GM19468 (cell line): ENCODE data around the gene HOXB7.

Source experiments
- ATAC-seq: cut with Tn5 transposase; IDR thresholded peaks from one replicate; pipeline ENCODE4 v1.9.1; 2021; ENCODE audit warnings: mild to moderate bottlenecking, moderate library complexity, moderate number of reproducible peaks; ENCODE audit not compliant: unreplicated experiment; ENCODE audit errors: extremely low read depth

HOXB7 gene

GRCh38 chr17:48612456-48612853, 1.6 kb upstream of the HOXB7 start:
- no peak for ATAC-seq

DNA sequence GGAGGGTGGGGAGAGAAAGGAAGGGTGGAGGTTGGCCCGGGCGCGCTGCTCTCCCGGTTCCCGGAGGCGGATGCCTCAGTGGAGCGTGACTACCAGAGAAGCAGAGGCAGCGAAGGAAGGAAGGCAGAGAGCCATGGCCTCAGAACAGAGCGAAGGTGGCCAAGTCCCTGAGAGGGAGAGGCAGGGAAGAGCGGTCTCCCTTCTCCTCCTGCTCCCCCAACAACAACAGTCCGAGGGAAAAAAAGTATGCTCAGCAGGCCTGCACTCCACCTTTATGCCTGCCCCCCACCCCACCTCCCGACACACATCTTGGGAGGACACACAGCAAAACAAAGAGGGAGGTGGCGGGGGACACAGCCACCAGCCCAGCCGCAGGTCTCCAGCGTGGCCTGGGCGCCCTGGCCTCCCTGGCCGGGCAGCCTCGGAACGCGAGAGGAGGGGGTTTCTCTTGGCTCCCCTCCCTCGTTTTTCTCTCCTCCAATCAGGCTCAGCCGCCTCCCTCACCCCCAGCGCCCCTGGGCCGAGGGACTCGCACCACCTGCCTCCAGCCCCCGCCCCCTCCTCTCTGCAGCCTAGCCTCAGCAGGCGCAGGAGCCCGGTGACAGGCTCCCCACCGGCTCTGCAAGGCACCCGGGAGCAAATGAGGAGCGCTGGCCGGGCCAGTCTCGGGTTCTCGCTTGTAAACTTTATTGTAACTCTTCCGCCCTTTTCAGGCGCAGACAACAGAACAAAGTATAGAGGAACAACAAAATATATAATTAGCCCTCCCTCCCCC, 1.1 kb upstream of the HOXB7 start:
- no peak for ATAC-seq

GRCh38 chr17:48611213-48611612, 396 bp upstream of the HOXB7 start:
- ATAC-seq, result no peak

DNA sequence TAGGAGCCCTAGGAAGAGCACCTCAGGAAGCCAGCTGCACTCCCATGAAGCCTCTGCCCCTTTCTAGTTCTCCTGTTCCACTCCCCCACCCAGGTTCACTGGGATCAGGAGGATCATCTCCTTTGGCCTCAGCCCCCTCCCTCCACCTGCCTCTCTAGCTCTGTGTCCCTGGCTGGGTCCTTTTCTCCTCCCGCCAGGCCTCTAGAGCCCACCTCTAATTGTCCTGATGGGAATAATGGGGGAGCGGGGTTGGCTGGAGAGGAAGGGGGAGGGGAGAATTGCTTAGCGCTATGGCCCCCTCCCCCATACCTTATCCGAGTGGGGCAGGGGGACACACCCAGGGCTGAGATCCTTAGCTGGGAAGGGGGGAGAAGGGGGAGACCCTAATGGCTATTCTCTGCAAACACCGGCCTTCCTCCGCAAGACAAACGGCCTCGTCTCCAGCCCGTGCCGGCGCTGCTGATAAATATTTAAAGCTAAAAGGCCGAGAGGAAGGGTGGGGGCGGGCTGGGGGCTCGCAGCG, 997 bp downstream of the HOXB7 start:
- no peak for ATAC-seq

- ATAC-seq, result no peak
These were observed 1.8 kb downstream of the HOXB7 start for GRCh38 chr17:48609033-48609432.

- no peak for ATAC-seq
These were observed 2.4 kb downstream of the HOXB7 start for GRCh38 chr17:48608494-48608834.

DNA sequence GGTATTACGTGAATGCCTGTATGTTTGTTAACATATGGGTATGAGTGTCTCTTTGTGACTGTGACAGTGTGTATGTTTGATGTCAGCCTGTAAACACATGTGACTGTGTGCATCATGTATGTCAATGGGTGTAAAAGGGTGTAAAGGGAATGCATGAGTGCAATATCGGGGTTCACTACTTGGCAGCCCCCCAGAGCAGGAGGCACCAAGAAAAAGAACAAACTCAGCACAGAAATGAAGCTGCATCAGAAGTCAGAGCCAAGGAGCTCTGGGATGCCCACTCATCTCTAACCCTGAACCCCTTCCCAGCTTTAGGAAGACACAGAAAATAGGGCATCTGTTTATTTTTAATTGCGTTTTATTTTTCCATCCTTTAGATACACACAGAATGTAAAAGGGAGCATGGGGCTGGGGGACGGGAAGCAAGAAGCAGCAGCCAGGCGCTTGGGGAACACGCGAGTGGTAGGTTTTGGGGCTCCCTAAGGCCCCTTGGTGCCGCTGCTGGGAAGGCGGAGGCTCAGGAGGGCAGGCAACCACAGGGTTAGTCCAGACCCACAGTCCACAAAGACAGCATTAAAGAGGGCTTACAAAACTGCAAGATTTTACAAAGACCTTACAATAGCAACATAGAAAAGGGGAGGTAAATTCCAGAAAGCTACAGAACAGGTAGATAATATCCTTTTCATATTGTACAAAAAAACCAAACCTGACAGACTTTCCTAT, 3.8 kb downstream of the HOXB7 start:
- ATAC-seq, result no peak

- no peak for ATAC-seq
These were observed 4.6 kb downstream of the HOXB7 start for GRCh38 chr17:48605991-48606891.

- ATAC-seq, result no peak
These were observed 5.4 kb downstream of the HOXB7 start for GRCh38 chr17:48605409-48605919.

- ATAC-seq, result no peak
These were observed 6.0 kb downstream of the HOXB7 start, which contains the start of gene HOXB6 for GRCh38 chr17:48604770-48605329. Gene HOXB6 (minus strand): TSS chr17:48604986. CDS start chr17:48598150, 6,836 bp downstream.

DNA sequence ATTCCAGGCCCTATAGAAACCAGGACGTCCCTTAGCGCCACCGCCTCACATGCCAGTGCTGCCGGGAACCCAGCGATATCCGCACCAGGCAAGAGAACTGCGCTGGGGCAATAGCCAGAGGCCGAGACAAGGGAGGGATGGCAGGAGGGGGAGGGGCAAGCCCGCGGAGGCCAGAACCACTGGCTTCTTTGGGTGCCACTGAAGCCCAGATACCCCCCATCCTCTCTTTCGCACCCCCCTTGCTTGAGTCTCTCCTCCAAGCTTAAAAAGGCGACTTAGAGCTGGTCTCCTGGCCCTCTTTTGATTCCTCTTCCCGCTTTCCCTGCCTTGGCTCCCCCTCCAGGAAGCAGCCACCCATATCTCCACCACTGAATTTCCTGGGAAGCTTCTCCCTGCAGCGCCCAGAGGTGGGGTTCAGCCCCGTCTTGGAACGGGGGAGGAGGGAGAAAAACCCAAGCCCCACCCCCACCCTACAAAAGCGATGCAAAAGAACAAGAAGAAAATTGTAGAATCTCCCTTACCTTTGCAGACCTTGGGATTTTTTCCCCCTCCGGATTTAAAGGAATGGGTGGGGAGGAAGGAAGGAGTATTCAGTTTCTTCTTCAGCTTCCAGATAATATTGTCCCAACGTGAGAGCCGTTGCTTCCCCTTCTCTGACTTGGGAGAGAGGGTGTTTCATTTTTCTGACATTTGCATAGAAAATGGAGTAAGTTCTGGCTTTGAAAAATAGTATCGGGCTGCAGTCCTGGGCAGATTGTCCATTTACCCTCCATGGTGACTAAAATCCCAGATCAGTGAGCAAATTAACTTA, 6.7 kb downstream of the HOXB7 start:
- ATAC-seq, result no peak

GRCh38 chr17:48601539-48602425, 9.0 kb downstream of the HOXB7 start:
- no peak for ATAC-seq

GRCh38 chr17:48601207-48601538, 9.6 kb downstream of the HOXB7 start:
- ATAC-seq, result no peak

DNA sequence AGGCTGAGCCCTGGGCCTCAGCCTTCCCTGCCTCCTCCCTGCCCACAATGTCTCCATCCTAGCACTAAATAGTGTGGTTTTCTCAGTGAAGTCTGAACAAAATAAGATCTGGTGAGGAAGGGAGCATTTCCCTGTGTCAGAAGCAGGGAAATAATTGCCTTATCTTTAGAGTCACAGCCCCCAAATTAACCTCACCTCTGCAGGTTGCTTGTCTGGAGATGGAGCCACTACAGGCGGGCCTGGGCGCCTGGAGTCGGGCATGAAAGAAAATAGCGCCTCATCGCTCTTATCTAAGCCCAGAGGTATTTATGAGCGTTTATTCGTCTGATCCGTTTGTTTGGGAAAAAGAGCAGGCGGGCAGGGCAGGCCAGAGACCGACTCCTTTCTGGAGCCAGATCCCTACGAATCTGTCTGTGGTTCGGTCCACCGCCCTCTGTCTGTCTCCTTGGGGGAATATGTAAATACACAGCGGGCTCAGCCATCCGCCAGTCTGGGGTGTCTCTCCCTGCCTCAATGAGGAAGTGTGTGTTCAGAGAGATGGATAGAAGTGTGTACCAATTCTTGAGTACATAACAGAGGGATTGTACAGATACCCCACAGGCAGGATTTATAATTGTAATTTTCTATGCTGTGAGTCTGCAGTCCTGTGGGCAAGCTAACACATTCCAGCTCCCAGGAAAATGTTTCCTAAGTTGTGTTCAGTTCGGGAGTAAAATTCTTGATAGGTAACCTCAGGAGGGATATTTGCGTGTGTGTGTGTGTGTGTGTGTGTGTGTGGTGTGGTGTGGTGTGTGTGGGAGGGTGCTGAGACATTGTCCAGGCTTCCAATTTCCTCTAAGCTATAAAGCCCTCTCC, 10.3 kb downstream of the HOXB7 start:
- no peak for ATAC-seq

DNA sequence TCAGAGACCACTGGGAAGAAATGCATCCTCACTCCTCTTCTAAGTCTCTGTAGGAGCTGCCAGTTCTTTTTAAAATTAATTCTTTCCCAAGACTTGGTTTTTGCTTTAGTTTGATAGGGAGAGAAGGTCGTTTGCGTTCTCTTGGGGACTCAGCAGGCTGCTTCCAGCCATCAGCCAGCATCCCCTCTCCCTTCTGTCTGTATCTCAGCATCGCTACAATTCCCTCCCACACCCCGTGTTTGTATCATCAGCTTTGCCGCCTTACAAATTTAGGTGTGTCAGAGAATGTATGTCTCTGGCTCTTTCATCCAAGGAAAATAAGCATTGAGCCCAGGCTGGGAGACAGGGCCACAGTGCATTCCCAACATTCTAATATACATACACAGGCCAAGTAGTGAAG, 11.5 kb downstream of the HOXB7 start:
- ATAC-seq, result no peak

DNA sequence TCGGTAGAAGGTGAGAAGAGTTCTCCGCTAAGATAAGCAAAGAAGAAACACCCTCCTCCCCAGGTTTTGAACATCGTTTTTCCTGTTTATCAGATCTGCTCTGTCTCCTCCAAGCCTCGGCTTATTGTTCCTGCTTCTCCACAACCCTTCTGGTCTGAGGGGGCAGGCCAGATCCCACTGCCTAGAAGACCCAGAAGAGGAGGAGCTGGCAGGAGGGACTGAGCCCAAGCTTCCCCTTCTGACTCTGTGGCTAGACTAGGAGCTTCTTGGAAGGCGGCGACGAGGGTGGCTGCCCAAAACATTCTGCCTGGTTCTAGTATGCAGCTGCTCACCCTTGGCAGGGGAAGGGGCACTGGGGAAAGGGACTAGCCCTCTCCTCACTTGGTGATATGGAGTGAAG, 12.1 kb downstream of the HOXB7 start:
- no peak for ATAC-seq
